ENCODE data around the gene RABGAP1.

GRCh38 chr9:123080444-123080843 lies 139.6 kb downstream of the RABGAP1 start:
- TF ChIP-seq SP1 (IDR thresholded peaks at IDR 0.05) (no peak), RXRA (IDR thresholded peaks at IDR 0.05) (no peak), EGR1 (IDR thresholded peaks at IDR 0.05; ENCODE audit: low read depth in 2 of 2) (no peak)
